ENCODE measurements around the gene SGMS1. TPM values are rescaled to one million over a fixed set of nuclear protein-coding genes. Genes with fewer than 3 reads are reported as not detected.

The SGMS1 gene
- total RNA-seq, 5 donors from 2014 or later (not counting 1 experiment from before 2014, with no cell fraction given): 28.4 to 39.7 (median 32.6) TPM

DNA sequence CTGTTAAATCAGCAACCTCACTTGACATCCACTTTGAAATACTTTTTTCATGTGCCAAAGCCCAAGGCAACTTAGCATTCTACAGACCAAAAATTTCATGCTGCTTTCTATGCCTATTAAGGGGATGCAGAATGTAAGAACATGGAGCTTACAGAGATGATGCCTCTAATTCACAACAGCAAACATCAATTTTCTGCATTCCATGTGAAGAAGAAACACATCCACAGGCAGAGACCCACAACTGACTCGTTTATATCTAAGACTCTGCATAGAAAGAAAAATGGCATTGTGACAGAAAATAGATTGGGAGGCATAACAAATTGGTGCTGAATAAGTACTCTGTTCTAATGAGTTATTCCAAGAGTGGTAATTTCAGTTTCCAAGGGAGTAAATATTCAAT, 107.6 kb downstream of the SGMS1 start:
- Mint-ChIP-seq H3K4me3 (no peak overlapping the region), H3K4me1 (peaks cover 56 to 59% (median 56%) of the 10 kb centered on the region in 3 donors), H3K36me3 (peaks cover 36% of the 10 kb centered on the region), H3K27me3 (no peaks in the 10 kb centered on the region), H3K9me3 (no peaks in the 10 kb centered on the region), H3K27ac (peak overlapping the region in 1 of 2 donors; percentile 44)
- POLR2A ChIA-PET: interaction anchor here in 1 of 2 donors (0.6 kb wide), 1 partner anchor 117 kb away, joined by 4 read pairs; no protein-coding TSS in a partner anchor
- H3K27me3 ChIP-seq (replicated peaks in 1 of 2; ENCODE audit: control insufficient read depth in 2 of 2, extremely low read depth in 1 of 2, insufficient read depth in 2 of 2, low read length in 1 of 2): no peaks in the 10 kb centered on the region
- ATAC-seq (replicated peaks in 1 of 4) (no peak), DNase-seq (no peak)
- no peaks in the 10 kb centered on the region for H3K9me3 ChIP-seq
- CTCF ChIA-PET: interaction anchor here in 1 of 2 donors (0.6 to 0.8 kb wide), 3 partner anchors 16 to 61 kb away, joined by 3 to 4 read pairs (median 4); no protein-coding TSS in a partner anchor
- no peak overlapping the region for H3K27ac ChIP-seq (ENCODE audit: low read length)
- WGBS (ENCODE audit: insufficient coverage): no CpG with 5 or more reads among the region's 1 CpG
- no peak overlapping the region for H3K4me3 ChIP-seq (ENCODE audit: control insufficient read depth in 1 of 2, extremely low read depth in 1 of 2, low read length in 1 of 2)
- peaks cover 20 to 22% of the 10 kb centered on the region in 2 experiments for H3K4me1 ChIP-seq (ENCODE audit: control insufficient read depth in 1 of 2, extremely low read depth in 1 of 2, insufficient read depth in 2 of 2, low read length in 2 of 2)
- peaks cover 0 to 10% of the 10 kb centered on the region in 2 donors for H3K36me3 ChIP-seq (ENCODE audit: control insufficient read depth in 2 of 2, extremely low read depth in 1 of 2, insufficient read depth in 1 of 2, low read length in 1 of 2)

DNA sequence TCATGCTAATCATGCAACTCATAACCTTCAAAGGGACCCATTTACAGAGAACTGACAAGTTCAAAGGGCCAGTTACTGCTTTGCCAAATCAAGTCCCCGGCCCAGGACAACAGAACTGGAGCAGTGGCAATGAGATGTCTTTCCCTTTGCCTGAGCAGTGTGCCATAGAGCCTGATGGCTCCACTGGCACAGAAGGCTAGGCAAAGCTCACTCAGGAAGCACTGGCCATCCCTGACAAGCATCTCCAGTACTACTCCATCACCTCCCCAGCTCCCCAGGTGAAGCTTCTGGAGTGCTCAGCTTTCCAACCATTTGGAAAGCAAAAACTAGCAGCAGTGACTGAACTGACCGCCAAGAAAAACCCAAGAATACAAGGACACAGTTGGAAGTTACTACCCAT, 108.3 kb downstream of the SGMS1 start:
- no peak overlapping the region for H3K4me3 ChIP-seq (ENCODE audit: control insufficient read depth in 1 of 2, extremely low read depth in 1 of 2, low read length in 1 of 2)
- H3K36me3 ChIP-seq (ENCODE audit: control insufficient read depth in 2 of 2, extremely low read depth in 1 of 2, insufficient read depth in 1 of 2, low read length in 1 of 2): peaks cover 0 to 10% of the 10 kb centered on the region in 2 donors
- ChIA-PET POLR2A (no interaction called here), CTCF (interaction anchor here (0.5 to 0.8 kb wide), 3 partner anchors 17 to 60 kb away, joined by 3 to 5 read pairs (median 4); no protein-coding TSS in a partner anchor)
- no peak overlapping the region for H3K27ac ChIP-seq (ENCODE audit: low read length)
- Mint-ChIP-seq H3K4me1 (peaks cover 62 to 65% (median 63%) of the 10 kb centered on the region in 3 donors), H3K9me3 (no peaks in the 10 kb centered on the region), H3K4me3 (no peak overlapping the region), H3K36me3 (peaks cover 34% of the 10 kb centered on the region), H3K27ac (peak overlapping the region in 1 of 2 donors; percentile 53), H3K27me3 (no peaks in the 10 kb centered on the region)
- ATAC-seq (replicated peaks in 1 of 4) (no peak), DNase-seq (no peak)
- 85% methylated on average over 1 of the region's 2 CpGs for WGBS (ENCODE audit: insufficient coverage)
- peaks cover 21 to 25% of the 10 kb centered on the region in 2 experiments for H3K4me1 ChIP-seq (ENCODE audit: control insufficient read depth in 1 of 2, extremely low read depth in 1 of 2, insufficient read depth in 2 of 2, low read length in 2 of 2)
- no peaks in the 10 kb centered on the region for H3K27me3 ChIP-seq (replicated peaks in 1 of 2; ENCODE audit: control insufficient read depth in 2 of 2, extremely low read depth in 1 of 2, insufficient read depth in 2 of 2, low read length in 1 of 2)
- no peaks in the 10 kb centered on the region for H3K9me3 ChIP-seq

DNA sequence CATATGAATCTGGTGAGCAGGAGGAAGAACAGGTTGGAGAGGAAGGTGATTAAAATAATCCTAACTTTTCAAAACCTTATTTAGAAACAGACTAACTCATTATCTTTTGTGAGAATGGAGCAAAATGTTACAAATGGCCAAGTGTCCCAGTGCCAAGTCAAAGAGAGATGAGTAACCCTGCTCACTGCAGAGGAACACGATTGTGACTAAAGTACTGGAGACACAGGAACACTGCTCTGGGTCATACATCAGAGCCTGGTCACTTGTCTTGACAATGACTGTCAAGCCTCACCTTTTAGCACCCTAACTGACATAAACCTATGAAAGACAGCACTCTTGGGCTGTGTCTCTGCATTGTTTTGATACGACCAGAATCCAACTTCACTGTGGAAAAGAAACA, 108.8 kb downstream of the SGMS1 start:
- Mint-ChIP-seq H3K36me3 (peaks cover 34% of the 10 kb centered on the region), H3K4me3 (no peak overlapping the region), H3K9me3 (no peaks in the 10 kb centered on the region), H3K27ac (peak overlapping the region in 1 of 2 donors; percentile 5), H3K4me1 (peaks cover 65 to 69% (median 66%) of the 10 kb centered on the region in 3 donors), H3K27me3 (no peaks in the 10 kb centered on the region)
- ChIA-PET CTCF (interaction anchor here in 1 of 2 donors (0.5 kb wide), 1 partner anchor 42 kb away, joined by 5 read pairs; no protein-coding TSS in a partner anchor), POLR2A (no interaction called here)
- H3K27me3 ChIP-seq (replicated peaks in 1 of 2; ENCODE audit: control insufficient read depth in 2 of 2, extremely low read depth in 1 of 2, insufficient read depth in 2 of 2, low read length in 1 of 2): no peaks in the 10 kb centered on the region
- WGBS (ENCODE audit: insufficient coverage): 90% methylated on average over 2 of the region's 2 CpGs
- ATAC-seq (replicated peaks in 1 of 4) (no peak), DNase-seq (no peak)
- H3K4me3 ChIP-seq (ENCODE audit: control insufficient read depth in 1 of 2, extremely low read depth in 1 of 2, low read length in 1 of 2): no peak overlapping the region
- no peak overlapping the region for H3K27ac ChIP-seq (ENCODE audit: low read length)
- peaks cover 21 to 25% of the 10 kb centered on the region in 2 experiments for H3K4me1 ChIP-seq (ENCODE audit: control insufficient read depth in 1 of 2, extremely low read depth in 1 of 2, insufficient read depth in 2 of 2, low read length in 2 of 2)
- H3K9me3 ChIP-seq: no peaks in the 10 kb centered on the region
- H3K36me3 ChIP-seq (ENCODE audit: control insufficient read depth in 2 of 2, extremely low read depth in 1 of 2, insufficient read depth in 1 of 2, low read length in 1 of 2): peaks cover 0 to 10% of the 10 kb centered on the region in 2 donors

DNA sequence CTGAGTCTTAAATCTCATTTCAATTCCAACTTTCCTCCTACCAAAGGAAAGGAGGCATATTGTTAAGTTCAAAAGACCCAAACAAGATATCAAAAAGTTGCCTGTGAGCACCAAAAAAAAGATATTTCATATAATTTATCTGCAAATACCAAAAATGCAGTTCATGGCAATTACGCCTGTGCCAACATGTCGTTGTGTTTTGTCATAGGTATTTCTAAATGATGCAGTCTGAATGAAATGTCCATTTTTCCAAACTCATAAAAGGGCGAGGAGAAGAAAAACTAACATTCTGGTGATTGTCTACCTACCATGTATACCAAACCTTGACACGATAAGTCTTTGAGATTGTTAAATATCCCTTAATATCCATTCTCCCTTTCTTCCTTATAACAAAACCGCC, 109.8 kb downstream of the SGMS1 start:
- Mint-ChIP-seq H3K27ac (no peak overlapping the region), H3K9me3 (no peaks in the 10 kb centered on the region), H3K27me3 (no peaks in the 10 kb centered on the region), H3K4me1 (peaks cover 74 to 79% (median 76%) of the 10 kb centered on the region in 3 donors), H3K4me3 (no peak overlapping the region), H3K36me3 (peaks cover 29% of the 10 kb centered on the region)
- H3K27ac ChIP-seq (ENCODE audit: low read length): no peak overlapping the region
- H3K4me3 ChIP-seq (ENCODE audit: control insufficient read depth in 1 of 2, extremely low read depth in 1 of 2, low read length in 1 of 2): no peak overlapping the region
- POLR2A ChIA-PET: no interaction called here
- no CpG with 5 or more reads among the region's 5 CpGs for WGBS (ENCODE audit: insufficient coverage)
- no peak for ATAC-seq (replicated peaks in 1 of 4)
- no peaks in the 10 kb centered on the region for H3K27me3 ChIP-seq (replicated peaks in 1 of 2; ENCODE audit: control insufficient read depth in 2 of 2, extremely low read depth in 1 of 2, insufficient read depth in 2 of 2, low read length in 1 of 2)
- DNase-seq: no peak
- CTCF ChIA-PET: interaction anchor here (0.6 to 1.5 kb wide), 4 partner anchors 9 to 39 kb away, joined by 3 to 5 read pairs (median 4); no protein-coding TSS in a partner anchor
- H3K36me3 ChIP-seq (ENCODE audit: control insufficient read depth in 2 of 2, extremely low read depth in 1 of 2, insufficient read depth in 1 of 2, low read length in 1 of 2): peaks cover 0 to 2% of the 10 kb centered on the region in 2 donors
- H3K4me1 ChIP-seq (ENCODE audit: control insufficient read depth in 1 of 2, extremely low read depth in 1 of 2, insufficient read depth in 2 of 2, low read length in 2 of 2): peaks cover 21 to 25% of the 10 kb centered on the region in 2 experiments
- H3K9me3 ChIP-seq: no peaks in the 10 kb centered on the region

DNA sequence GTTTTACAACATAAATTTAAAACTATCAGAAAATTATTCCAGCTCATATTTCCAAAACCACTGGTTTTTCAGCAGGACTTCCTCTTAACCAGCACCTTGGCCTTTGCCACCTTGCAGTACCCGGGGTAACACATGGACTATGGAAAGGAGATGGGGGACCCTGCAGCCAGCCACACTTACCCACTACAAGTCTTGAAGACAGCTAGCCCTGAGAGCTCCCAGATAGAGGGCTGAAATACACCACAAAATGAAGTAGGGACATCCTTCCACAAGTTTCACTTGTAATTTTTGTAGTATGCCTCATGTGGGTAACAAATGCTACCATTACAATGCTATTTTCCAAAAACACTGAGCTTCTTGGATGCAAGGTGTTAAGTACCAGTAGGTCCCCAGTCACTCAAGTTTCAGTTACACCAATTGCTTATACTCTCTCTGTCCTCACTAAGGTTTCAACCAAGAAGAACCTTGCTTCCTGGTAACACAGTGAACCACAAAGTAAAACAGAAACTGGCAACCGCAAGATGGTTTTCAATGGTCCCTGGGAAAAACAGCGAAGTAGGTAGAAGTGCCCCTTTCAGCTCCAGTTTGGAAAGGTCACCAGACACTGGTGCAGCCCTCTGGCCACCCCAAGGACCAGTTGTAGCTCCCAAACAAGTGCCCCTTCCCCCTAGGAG, 110.9 kb downstream of the SGMS1 start:
- H3K36me3 Mint-ChIP-seq: peaks cover 22% of the 10 kb centered on the region
- no peaks in the 10 kb centered on the region for H3K9me3 Mint-ChIP-seq
- peak overlapping the region; percentile 35 to 64 (median 54) for H3K4me3 Mint-ChIP-seq
- DNase-seq: peak in 6 of 35 experiments; percentile 3 to 63 (median 14)
- H3K27ac Mint-ChIP-seq: peak overlapping the region; percentile 58 to 73
- Histone ChIP-seq H3K27me3 (replicated peaks in 1 of 2; ENCODE audit: control insufficient read depth in 2 of 2, extremely low read depth in 1 of 2, insufficient read depth in 2 of 2, low read length in 1 of 2) (no peaks in the 10 kb centered on the region), H3K9me3 (no peaks in the 10 kb centered on the region), H3K4me1 (ENCODE audit: control insufficient read depth in 1 of 2, extremely low read depth in 1 of 2, insufficient read depth in 2 of 2, low read length in 2 of 2) (peaks cover 25 to 30% of the 10 kb centered on the region in 2 experiments), H3K4me3 (ENCODE audit: control insufficient read depth in 1 of 2, extremely low read depth in 1 of 2, low read length in 1 of 2) (peak overlapping the region; percentile 13 to 36), H3K36me3 (ENCODE audit: control insufficient read depth in 2 of 2, extremely low read depth in 1 of 2, insufficient read depth in 1 of 2, low read length in 1 of 2) (peaks cover 0 to 2% of the 10 kb centered on the region in 2 donors), H3K27ac (ENCODE audit: low read length) (peak overlapping the region; percentile 33)
- POLR2A ChIA-PET: no interaction called here
- 10% methylated on average over 2 of the region's 3 CpGs for WGBS (ENCODE audit: insufficient coverage)
- CTCF ChIA-PET: interaction anchor here (0.5 to 1.5 kb wide), 6 partner anchors 12 to 111 kb away, joined by 3 to 5 read pairs (median 3); partner anchors contain the start of gene SGMS1 (in 1 of the 2)
- H3K27me3 Mint-ChIP-seq: no peaks in the 10 kb centered on the region
- ATAC-seq (replicated peaks in 1 of 4): peak; percentile 41 to 80 (median 72)
- H3K4me1 Mint-ChIP-seq: peaks cover 81 to 86% (median 84%) of the 10 kb centered on the region in 3 donors

DNA sequence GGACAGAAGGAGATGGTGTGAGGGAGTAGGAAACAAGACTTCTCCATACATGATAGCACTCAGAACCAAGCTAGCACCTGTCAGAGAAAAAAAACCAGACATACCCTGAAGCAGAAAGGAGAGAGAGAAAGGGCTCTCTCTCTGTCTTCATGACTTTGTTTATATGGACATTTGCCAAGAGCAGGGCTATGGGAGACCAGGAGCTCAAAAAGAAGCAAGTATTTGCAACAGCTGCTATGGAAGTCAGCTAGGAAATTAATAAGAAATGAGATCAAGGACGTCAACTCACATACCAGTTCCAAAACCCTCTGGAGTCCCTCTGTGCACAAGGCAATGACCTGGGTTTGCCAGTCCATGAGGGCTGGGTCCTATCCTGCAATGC, 111.6 kb downstream of the SGMS1 start:
- H3K9me3 ChIP-seq: no peaks in the 10 kb centered on the region
- Mint-ChIP-seq H3K27me3 (no peaks in the 10 kb centered on the region), H3K4me3 (peak overlapping the region in 1 of 3 donors; percentile 64), H3K9me3 (no peaks in the 10 kb centered on the region), H3K36me3 (peaks cover 15% of the 10 kb centered on the region), H3K4me1 (peaks cover 80 to 88% (median 83%) of the 10 kb centered on the region in 3 donors), H3K27ac (peak overlapping the region; percentile 40 to 59)
- no peaks in the 10 kb centered on the region for H3K27me3 ChIP-seq (replicated peaks in 1 of 2; ENCODE audit: control insufficient read depth in 2 of 2, extremely low read depth in 1 of 2, insufficient read depth in 2 of 2, low read length in 1 of 2)
- CTCF ChIA-PET: interaction anchor here in 1 of 2 donors (0.7 to 1.1 kb wide), 3 partner anchors 21 to 112 kb away, joined by 3 read pairs; no protein-coding TSS in a partner anchor
- no peak overlapping the region for H3K27ac ChIP-seq (ENCODE audit: low read length)
- POLR2A ChIA-PET: no interaction called here
- no peak for DNase-seq
- peaks cover 25 to 37% of the 10 kb centered on the region in 2 experiments for H3K4me1 ChIP-seq (ENCODE audit: control insufficient read depth in 1 of 2, extremely low read depth in 1 of 2, insufficient read depth in 2 of 2, low read length in 2 of 2)
- peaks cover 0 to 2% of the 10 kb centered on the region in 2 donors for H3K36me3 ChIP-seq (ENCODE audit: control insufficient read depth in 2 of 2, extremely low read depth in 1 of 2, insufficient read depth in 1 of 2, low read length in 1 of 2)
- ATAC-seq (replicated peaks in 1 of 4): no peak
- no CpG with 5 or more reads among the region's 1 CpG for WGBS (ENCODE audit: insufficient coverage)
- no peak overlapping the region for H3K4me3 ChIP-seq (ENCODE audit: control insufficient read depth in 1 of 2, extremely low read depth in 1 of 2, low read length in 1 of 2)
